Astrocyte (in vitro differentiated cells and primary cell): Measurements from ENCODE around the gene CACNG3. TPM values are rescaled to one million over a fixed set of nuclear protein-coding genes. Genes with fewer than 3 reads are reported as not detected.

Experiments used
- DNase-seq: peaks from one replicate; pipeline ENCODE4 v3.0.0-alpha.2; 2010; ENCODE audit warnings: low read depth
- FAIRE-seq: peaks from 2 replicates; lab custom pipeline; 2011; peaks lifted over from hg19 to GRCh38; lab: Jason Lieb, UNC
- H2AFZ ChIP-seq: 2 replicates; pipeline ENCODE4 v1.6.0; 2012; ENCODE audit warnings: low read depth, low read length, inconsistent platforms
- H3K27ac ChIP-seq: 2 replicates; pipeline ENCODE4 v1.5.1; 2011; ENCODE audit warnings: low read depth, low read length, inconsistent platforms
- H3K27me3 ChIP-seq: 2 replicates; pipeline ENCODE4 v1.6.0; 2011; ENCODE audit warnings: low read length, inconsistent platforms; ENCODE audit not compliant: insufficient read depth
- H3K36me3 ChIP-seq: 2 replicates; pipeline ENCODE4 v1.5.1; 2011; ENCODE audit warnings: low read length, inconsistent platforms; ENCODE audit not compliant: insufficient read depth
- H3K4me1 ChIP-seq: 2 replicates; pipeline ENCODE4 v1.5.1; 2011; ENCODE audit warnings: low read length, inconsistent platforms; ENCODE audit not compliant: insufficient read depth
- H3K4me2 ChIP-seq: 2 replicates; pipeline ENCODE4 v1.6.0; 2012; ENCODE audit warnings: low read length, inconsistent platforms
- H3K4me3 ChIP-seq: 2 replicates; pipeline ENCODE4 v1.5.1; 2011; ENCODE audit warnings: low read depth, mild to moderate bottlenecking, low read length, inconsistent platforms; ENCODE audit not compliant: insufficient read depth
- H3K79me2 ChIP-seq: 2 replicates; pipeline ENCODE4 v1.6.0; 2012; ENCODE audit warnings: mild to moderate bottlenecking, low read length, inconsistent platforms; ENCODE audit not compliant: insufficient read depth
- H3K9ac ChIP-seq: 2 replicates; pipeline ENCODE4 v1.6.0; 2012; ENCODE audit warnings: mild to moderate bottlenecking, low read length, inconsistent platforms
- H3K9me3 ChIP-seq: 2 replicates; pipeline ENCODE4 v1.5.1; 2012; ENCODE audit warnings: low read depth, mild to moderate bottlenecking, low read length, inconsistent platforms; ENCODE audit not compliant: insufficient read depth
- H4K20me1 ChIP-seq: 2 replicates; pipeline ENCODE4 v1.6.0; 2012; ENCODE audit warnings: low read length, inconsistent platforms; ENCODE audit not compliant: insufficient read depth
- H3K27ac Mint-ChIP-seq: one replicate; pipeline ENCODE4 v1.8.0; 2021; ENCODE audit warnings: mild to moderate bottlenecking, mixed read lengths; ENCODE audit not compliant: unreplicated experiment
- H3K27me3 Mint-ChIP-seq: one replicate; pipeline ENCODE4 v1.8.0; 2021; ENCODE audit warnings: low read depth, mixed read lengths; ENCODE audit not compliant: unreplicated experiment
- H3K36me3 Mint-ChIP-seq: one replicate; pipeline ENCODE4 v1.8.0; 2021; ENCODE audit warnings: low read depth, mixed read lengths; ENCODE audit not compliant: unreplicated experiment
- H3K4me1 Mint-ChIP-seq: one replicate; pipeline ENCODE4 v1.8.0; 2021; ENCODE audit warnings: low read depth, mixed read lengths; ENCODE audit not compliant: unreplicated experiment
- H3K4me3 Mint-ChIP-seq: one replicate; pipeline ENCODE4 v1.8.0; 2021; ENCODE audit warnings: mild to moderate bottlenecking, moderate library complexity, mixed read lengths; ENCODE audit not compliant: unreplicated experiment
- H3K9me3 Mint-ChIP-seq: one replicate; pipeline ENCODE4 v1.8.0; 2021; ENCODE audit warnings: mild to moderate bottlenecking, mixed read lengths; ENCODE audit not compliant: unreplicated experiment
- EZH2 ChIP-seq: IDR thresholded peaks from 2 replicates; pipeline ENCODE4 v1.6.1; 2012; ENCODE audit warnings: mild to moderate bottlenecking, low read length, inconsistent platforms; ENCODE audit not compliant: insufficient read depth
- total RNA-seq: library from RNA; stranded (reverse); gene quantifications from 2 replicates; pipeline ENCODE4 v1.2.1, GENCODE V29; 2021
- TF ChIP-seq, protein P1 (sequence below): IDR thresholded peaks from 2 replicates; pipeline ENCODE4 v1.5.1; 2011; ENCODE audit warnings: low read depth, mild to moderate bottlenecking, inconsistent platforms, low read length, moderate library complexity; ENCODE audit not compliant: insufficient read depth

CACNG3 gene
- total RNA-seq, 1 donor from 2014 or later: not detected

DNA sequence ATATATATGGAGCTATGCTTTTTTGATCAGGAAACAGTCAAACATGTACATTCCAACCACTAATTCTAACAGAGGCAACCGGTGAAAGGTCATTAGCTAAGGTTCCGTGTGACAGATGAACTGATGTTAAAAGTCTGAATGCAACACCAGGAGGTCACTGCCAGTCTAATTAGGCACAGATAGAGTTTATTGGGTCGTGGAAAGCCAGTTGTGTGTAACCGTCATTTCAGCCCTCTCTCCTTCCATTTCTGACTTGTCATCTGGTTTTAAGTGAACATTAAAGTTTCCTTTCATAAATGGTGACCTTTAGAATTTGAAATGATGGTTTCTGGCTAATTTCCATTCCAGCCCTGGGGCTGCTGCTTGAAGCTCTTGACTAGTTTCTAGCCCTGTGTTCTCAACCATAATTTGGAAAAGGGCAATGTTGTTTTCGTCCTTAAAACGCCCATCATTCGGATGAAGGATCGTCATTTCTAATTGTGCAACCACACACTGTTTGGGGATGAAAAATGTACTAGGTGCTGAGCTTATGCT lies 23.9 kb downstream of the CACNG3 start:
- H3K4me3 Mint-ChIP-seq: no peak overlapping the region
- H3K36me3 Mint-ChIP-seq: no peaks in the 10 kb centered on the region
- no peaks in the 10 kb centered on the region for H3K4me1 ChIP-seq
- peaks cover 15% of the 10 kb centered on the region for H3K27me3 Mint-ChIP-seq
- FAIRE-seq (no peak), DNase-seq (no peak)
- H3K9ac ChIP-seq: no peak overlapping the region
- no peaks in the 10 kb centered on the region for H4K20me1 ChIP-seq
- H3K27me3 ChIP-seq: no peaks in the 10 kb centered on the region
- H3K4me2 ChIP-seq: no peak overlapping the region
- H3K27ac Mint-ChIP-seq: no peak overlapping the region
- no peak overlapping the region for H3K27ac ChIP-seq
- no peaks in the 10 kb centered on the region for H3K79me2 ChIP-seq
- H3K36me3 ChIP-seq: no peaks in the 10 kb centered on the region
- H3K9me3 Mint-ChIP-seq: peaks cover 4% of the 10 kb centered on the region
- no peak overlapping the region for H2AFZ ChIP-seq
- no peaks in the 10 kb centered on the region for H3K4me1 Mint-ChIP-seq
- H3K4me3 ChIP-seq: no peak overlapping the region
- TF ChIP-seq, protein P1, sequence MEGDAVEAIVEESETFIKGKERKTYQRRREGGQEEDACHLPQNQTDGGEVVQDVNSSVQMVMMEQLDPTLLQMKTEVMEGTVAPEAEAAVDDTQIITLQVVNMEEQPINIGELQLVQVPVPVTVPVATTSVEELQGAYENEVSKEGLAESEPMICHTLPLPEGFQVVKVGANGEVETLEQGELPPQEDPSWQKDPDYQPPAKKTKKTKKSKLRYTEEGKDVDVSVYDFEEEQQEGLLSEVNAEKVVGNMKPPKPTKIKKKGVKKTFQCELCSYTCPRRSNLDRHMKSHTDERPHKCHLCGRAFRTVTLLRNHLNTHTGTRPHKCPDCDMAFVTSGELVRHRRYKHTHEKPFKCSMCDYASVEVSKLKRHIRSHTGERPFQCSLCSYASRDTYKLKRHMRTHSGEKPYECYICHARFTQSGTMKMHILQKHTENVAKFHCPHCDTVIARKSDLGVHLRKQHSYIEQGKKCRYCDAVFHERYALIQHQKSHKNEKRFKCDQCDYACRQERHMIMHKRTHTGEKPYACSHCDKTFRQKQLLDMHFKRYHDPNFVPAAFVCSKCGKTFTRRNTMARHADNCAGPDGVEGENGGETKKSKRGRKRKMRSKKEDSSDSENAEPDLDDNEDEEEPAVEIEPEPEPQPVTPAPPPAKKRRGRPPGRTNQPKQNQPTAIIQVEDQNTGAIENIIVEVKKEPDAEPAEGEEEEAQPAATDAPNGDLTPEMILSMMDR: no peak
- TF ChIP-seq EZH2: no peak
- no peaks in the 10 kb centered on the region for H3K9me3 ChIP-seq

- H3K4me1 Mint-ChIP-seq: no peaks in the 10 kb centered on the region
- Histone ChIP-seq H3K27me3 (no peaks in the 10 kb centered on the region), H2AFZ (no peak overlapping the region), H3K27ac (no peak overlapping the region), H3K79me2 (no peaks in the 10 kb centered on the region), H4K20me1 (no peaks in the 10 kb centered on the region), H3K4me3 (no peak overlapping the region), H3K4me2 (no peak overlapping the region), H3K9me3 (no peaks in the 10 kb centered on the region), H3K9ac (no peak overlapping the region), H3K4me1 (no peaks in the 10 kb centered on the region), H3K36me3 (no peaks in the 10 kb centered on the region)
- no peak overlapping the region for H3K4me3 Mint-ChIP-seq
- H3K9me3 Mint-ChIP-seq: peaks cover 4% of the 10 kb centered on the region
- H3K27ac Mint-ChIP-seq: no peak overlapping the region
- peaks cover 15% of the 10 kb centered on the region for H3K27me3 Mint-ChIP-seq
- FAIRE-seq (no peak), DNase-seq (no peak)
- no peaks in the 10 kb centered on the region for H3K36me3 Mint-ChIP-seq
- TF ChIP-seq EZH2: no peak
- TF ChIP-seq, protein P1: no peak
Measured at GRCh38 chr16:24281466-24281865, 25.3 kb downstream of the CACNG3 start.

GRCh38 chr16:24282141-24282540 lies 26.0 kb downstream of the CACNG3 start:
- no peaks in the 10 kb centered on the region for H3K4me1 ChIP-seq
- H3K4me2 ChIP-seq: no peak overlapping the region
- no peak overlapping the region for H3K9ac ChIP-seq
- DNase-seq: no peak
- FAIRE-seq: no peak
- no peaks in the 10 kb centered on the region for H4K20me1 ChIP-seq
- peaks cover 3% of the 10 kb centered on the region for H3K9me3 Mint-ChIP-seq
- H3K4me3 ChIP-seq: no peak overlapping the region
- H3K36me3 ChIP-seq: no peaks in the 10 kb centered on the region
- no peaks in the 10 kb centered on the region for H3K36me3 Mint-ChIP-seq
- no peaks in the 10 kb centered on the region for H3K9me3 ChIP-seq
- H3K4me1 Mint-ChIP-seq: no peaks in the 10 kb centered on the region
- no peak overlapping the region for H3K27ac ChIP-seq
- H3K27me3 ChIP-seq: no peaks in the 10 kb centered on the region
- H2AFZ ChIP-seq: no peak overlapping the region
- H3K79me2 ChIP-seq: no peaks in the 10 kb centered on the region
- TF ChIP-seq, protein P1: no peak
- no peak for TF ChIP-seq EZH2
- H3K27ac Mint-ChIP-seq: no peak overlapping the region
- no peak overlapping the region for H3K4me3 Mint-ChIP-seq
- H3K27me3 Mint-ChIP-seq: peaks cover 11% of the 10 kb centered on the region
